T47D (cell line): ENCODE results near the gene SARS1.

ENCODE experiments used
- DNase-seq, 2 experiments: peaks; one replicate each; pipeline versions ENCODE4 v3.0.0 to v3.0.0-alpha.2; 2011 to 2012; ENCODE audit warnings: low read depth in 1 of 2, low spot score in 1 of 2
- JUND ChIP-seq: IDR thresholded peaks from 2 replicates; pipeline ENCODE4 v1.6.1; 2012; ENCODE audit warnings: low read depth
- in situ Hi-C: cut with HindIII; loops from 2 replicates; pipeline ENCODE4 v1.10.0; 2016; ENCODE audit warnings: low sequenced_read_pairs, low pct_unique_long_range_greater_than_20kb

The SARS1 gene

GRCh38 chr1:109252167-109252892, 38.6 kb downstream of the SARS1 start:
- no peak for TF ChIP-seq JUND
- in situ Hi-C loops = no loop called here
- DNase-seq = no peak

- in situ Hi-C loops = no loop called here
- DNase-seq = no peak
- no peak for TF ChIP-seq JUND
These were observed 39.4 kb downstream of the SARS1 start for GRCh38 chr1:109252893-109253802.

GRCh38 chr1:109253803-109254620, 40.3 kb downstream of the SARS1 start:
- TF ChIP-seq JUND = no peak
- DNase-seq = no peak
- in situ Hi-C loops = no loop called here

- DNase-seq = no peak
These were observed 40.9 kb downstream of the SARS1 start for GRCh38 chr1:109254621-109255096.

GRCh38 chr1:109255097-109255651, 41.5 kb downstream of the SARS1 start:
- no peak for DNase-seq
- in situ Hi-C loops = no loop called here
- TF ChIP-seq JUND = no peak

More at GRCh38 chr1:109254621-109255096, 40.9 kb downstream of the SARS1 start:
- in situ Hi-C loops = no loop called here
- TF ChIP-seq JUND = no peak

GRCh38 chr1:109255678-109256077, 42.0 kb downstream of the SARS1 start:
- in situ Hi-C loops = no loop called here
- TF ChIP-seq JUND = no peak
- DNase-seq = no peak

GRCh38 chr1:109256085-109256484, 42.4 kb downstream of the SARS1 start:
- TF ChIP-seq JUND = no peak
- no peak for DNase-seq
- in situ Hi-C loops = no loop called here

- in situ Hi-C loops = no loop called here
These were observed 43.4 kb downstream of the SARS1 start for GRCh38 chr1:109256971-109257681.

GRCh38 chr1:109257682-109258421, 44.1 kb downstream of the SARS1 start:
- in situ Hi-C loops = no loop called here
- no peak for TF ChIP-seq JUND
- no peak for DNase-seq

More at GRCh38 chr1:109256971-109257681, 43.4 kb downstream of the SARS1 start:
- no peak for TF ChIP-seq JUND
- DNase-seq = no peak

- in situ Hi-C loops = no loop called here
- no peak for TF ChIP-seq JUND
- no peak for DNase-seq
These were observed 45.1 kb downstream of the SARS1 start for GRCh38 chr1:109258481-109259466.
